Measurements from ENCODE around the gene CCNL2.

CCNL2 gene

DNA sequence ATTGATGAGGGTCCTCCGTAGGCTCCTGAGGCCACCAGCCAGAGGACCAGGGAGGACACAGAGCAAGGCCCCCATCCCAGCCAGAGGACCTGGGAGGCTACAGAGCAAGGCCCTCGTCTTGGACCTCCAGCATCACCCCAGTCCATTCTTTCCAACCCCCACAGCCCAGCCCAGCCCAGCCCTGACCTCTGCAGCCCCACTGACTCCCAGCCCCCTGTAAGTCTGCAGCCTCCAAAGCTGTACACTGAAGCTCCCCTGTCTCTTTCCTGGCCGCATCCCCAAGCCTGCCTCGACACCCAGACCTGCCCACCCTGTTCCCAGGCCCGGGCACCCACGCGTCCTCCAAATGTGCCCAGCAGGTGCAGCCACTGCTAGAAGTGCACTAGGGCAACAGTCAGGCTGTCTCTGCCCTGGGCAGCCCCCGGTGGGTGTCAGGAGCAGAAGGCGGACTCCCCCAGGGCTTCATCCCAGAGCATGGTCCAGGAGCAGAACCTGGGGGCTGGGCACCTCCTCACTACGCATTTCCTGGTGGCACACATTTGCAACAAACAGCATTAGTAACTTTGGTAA, 52.0 kb downstream of the CCNL2 start:
- no peak overlapping the region for H4K8ac ChIP-seq (ENCODE audit: low read length)
- H4K91ac ChIP-seq (ENCODE audit: low read length), result no peak overlapping the region
- no peak overlapping the region for H2AFZ ChIP-seq (ENCODE audit: low read depth, low read length)
- H3K4me1 ChIP-seq (ENCODE audit: control insufficient read depth, insufficient read depth, low read depth, low read length), result peaks cover 70% of the 10 kb centered on the region
- H3K4me2 ChIP-seq (ENCODE audit: low read length, poor library complexity, severe bottlenecking), result peak overlapping the region; percentile 96
- H2AK5ac ChIP-seq (ENCODE audit: low read length, severe bottlenecking), result no peak overlapping the region
- H3K23ac ChIP-seq (ENCODE audit: low read length in 2 of 2), result no peak overlapping the region
- peak overlapping the region in 1 of 2 experiments; percentile 91 for H3K4me3 ChIP-seq (ENCODE audit: insufficient read depth in 1 of 2, low read depth in 1 of 2, low read length in 2 of 2)
- no peak overlapping the region for H2BK15ac ChIP-seq (ENCODE audit: low read depth, poor library complexity, severe bottlenecking)
- no peak overlapping the region for H3K14ac ChIP-seq (ENCODE audit: low read length in 2 of 2)
- no peaks in the 10 kb centered on the region for H3K27me3 ChIP-seq (ENCODE audit: control insufficient read depth in 1 of 2, insufficient read depth in 1 of 2, low read length in 2 of 2)
- H3K9me3 ChIP-seq (ENCODE audit: control insufficient read depth, low read length), result no peaks in the 10 kb centered on the region
- peaks cover 5 to 37% of the 10 kb centered on the region in 2 experiments for H3K36me3 ChIP-seq (ENCODE audit: control insufficient read depth in 1 of 2, insufficient read depth in 2 of 2, low read depth in 1 of 2, low read length in 2 of 2)
- peak overlapping the region; percentile 89 for H3K9ac ChIP-seq (ENCODE audit: low read length)
- no peak for DNase-seq
- H3K4ac ChIP-seq (ENCODE audit: low read depth in 1 of 2, low read length in 2 of 2), result no peak overlapping the region
- peaks cover 15% of the 10 kb centered on the region for H3K79me1 ChIP-seq (replicated peaks; ENCODE audit: low read length, poor library complexity, severe bottlenecking)
- H2BK120ac ChIP-seq (ENCODE audit: low read depth, low read length), result no peak overlapping the region
- H3K27ac ChIP-seq (ENCODE audit: low read length, poor library complexity, severe bottlenecking), result no peak overlapping the region
- peak overlapping the region in 1 of 2 experiments; percentile 16 for H3K18ac ChIP-seq (ENCODE audit: low read depth in 1 of 2, low read length in 2 of 2)
- WGBS, result 91% methylated on average over 10 of the region's 10 CpGs
- H2BK5ac ChIP-seq (ENCODE audit: low read depth, low read length, poor library complexity, severe bottlenecking), result no peak overlapping the region
- peak overlapping the region in 1 of 2 experiments; percentile 2 for H2BK12ac ChIP-seq (ENCODE audit: low read length in 2 of 2)

DNA sequence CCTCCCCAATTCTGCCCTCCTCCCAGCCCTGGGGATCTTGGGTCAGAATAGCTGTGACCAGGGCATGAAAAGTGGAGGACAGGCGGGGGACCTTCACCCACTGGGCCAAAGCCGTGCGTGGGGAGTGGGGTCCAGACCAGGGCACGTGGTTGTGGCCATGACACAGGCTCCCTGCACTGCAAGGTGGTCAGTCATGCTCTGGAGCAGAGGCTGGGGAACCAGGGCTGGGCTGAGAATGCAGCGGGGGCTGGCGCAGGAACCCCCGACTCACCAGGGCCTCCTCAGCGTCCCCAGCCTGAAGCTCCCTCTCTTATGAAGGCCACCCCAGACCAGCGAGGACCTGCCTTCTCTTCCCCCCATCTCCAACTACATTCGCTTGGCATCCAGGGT, 52.6 kb downstream of the CCNL2 start:
- no peak overlapping the region for H3K18ac ChIP-seq (ENCODE audit: low read depth in 1 of 2, low read length in 2 of 2)
- peaks cover 17% of the 10 kb centered on the region for H3K79me1 ChIP-seq (replicated peaks; ENCODE audit: low read length, poor library complexity, severe bottlenecking)
- peaks cover 67% of the 10 kb centered on the region for H3K4me1 ChIP-seq (ENCODE audit: control insufficient read depth, insufficient read depth, low read depth, low read length)
- peak overlapping the region; percentile 89 for H3K9ac ChIP-seq (ENCODE audit: low read length)
- H3K4me3 ChIP-seq (ENCODE audit: insufficient read depth in 1 of 2, low read depth in 1 of 2, low read length in 2 of 2), result peak overlapping the region in 1 of 2 experiments; percentile 91
- peak overlapping the region in 1 of 2 experiments; percentile 76 for H3K14ac ChIP-seq (ENCODE audit: low read length in 2 of 2)
- H3K4me2 ChIP-seq (ENCODE audit: low read length, poor library complexity, severe bottlenecking), result no peak overlapping the region
- H2AFZ ChIP-seq (ENCODE audit: low read depth, low read length), result no peak overlapping the region
- no peak overlapping the region for H2BK120ac ChIP-seq (ENCODE audit: low read depth, low read length)
- peak overlapping the region in 1 of 2 experiments; percentile 35 for H3K4ac ChIP-seq (ENCODE audit: low read depth in 1 of 2, low read length in 2 of 2)
- WGBS, result 97% methylated on average over 10 of the region's 10 CpGs
- no peak for DNase-seq
- no peaks in the 10 kb centered on the region for H3K9me3 ChIP-seq (ENCODE audit: control insufficient read depth, low read length)
- H4K91ac ChIP-seq (ENCODE audit: low read length), result peak overlapping the region; percentile 79
- peaks cover 5 to 40% of the 10 kb centered on the region in 2 experiments for H3K36me3 ChIP-seq (ENCODE audit: control insufficient read depth in 1 of 2, insufficient read depth in 2 of 2, low read depth in 1 of 2, low read length in 2 of 2)
- H2BK12ac ChIP-seq (ENCODE audit: low read length in 2 of 2), result peak overlapping the region in 1 of 2 experiments; percentile 85
- no peak overlapping the region for H4K8ac ChIP-seq (ENCODE audit: low read length)
- no peaks in the 10 kb centered on the region for H3K27me3 ChIP-seq (ENCODE audit: control insufficient read depth in 1 of 2, insufficient read depth in 1 of 2, low read length in 2 of 2)
- no peak overlapping the region for H2AK5ac ChIP-seq (ENCODE audit: low read length, severe bottlenecking)
- no peak overlapping the region for H2BK15ac ChIP-seq (ENCODE audit: low read depth, poor library complexity, severe bottlenecking)
- H3K27ac ChIP-seq (ENCODE audit: low read length, poor library complexity, severe bottlenecking), result no peak overlapping the region
- H2BK5ac ChIP-seq (ENCODE audit: low read depth, low read length, poor library complexity, severe bottlenecking), result no peak overlapping the region
- H3K23ac ChIP-seq (ENCODE audit: low read length in 2 of 2), result peak overlapping the region in 1 of 2 experiments; percentile 53

- no peak overlapping the region for H2BK5ac ChIP-seq (ENCODE audit: low read depth, low read length, poor library complexity, severe bottlenecking)
- H4K91ac ChIP-seq (ENCODE audit: low read length), result peak overlapping the region; percentile 78
- H2BK12ac ChIP-seq (ENCODE audit: low read length in 2 of 2), result no peak overlapping the region
- no peaks in the 10 kb centered on the region for H3K9me3 ChIP-seq (ENCODE audit: control insufficient read depth, low read length)
- peak overlapping the region; percentile 65 for H2AK5ac ChIP-seq (ENCODE audit: low read length, severe bottlenecking)
- 95% methylated on average over 11 of the region's 12 CpGs for WGBS
- H3K18ac ChIP-seq (ENCODE audit: low read depth in 1 of 2, low read length in 2 of 2), result no peak overlapping the region
- H3K4me1 ChIP-seq (ENCODE audit: control insufficient read depth, insufficient read depth, low read depth, low read length), result peaks cover 67% of the 10 kb centered on the region
- no peak overlapping the region for H3K27ac ChIP-seq (ENCODE audit: low read length, poor library complexity, severe bottlenecking)
- peak overlapping the region in 1 of 2 experiments; percentile 53 for H3K23ac ChIP-seq (ENCODE audit: low read length in 2 of 2)
- H3K27me3 ChIP-seq (ENCODE audit: control insufficient read depth in 1 of 2, insufficient read depth in 1 of 2, low read length in 2 of 2), result no peaks in the 10 kb centered on the region
- DNase-seq, result no peak
- no peak overlapping the region for H2BK15ac ChIP-seq (ENCODE audit: low read depth, poor library complexity, severe bottlenecking)
- H2AFZ ChIP-seq (ENCODE audit: low read depth, low read length), result no peak overlapping the region
- H3K79me1 ChIP-seq (replicated peaks; ENCODE audit: low read length, poor library complexity, severe bottlenecking), result peaks cover 21% of the 10 kb centered on the region
- peak overlapping the region in 1 of 2 experiments; percentile 91 for H3K4me3 ChIP-seq (ENCODE audit: insufficient read depth in 1 of 2, low read depth in 1 of 2, low read length in 2 of 2)
- no peak overlapping the region for H3K4me2 ChIP-seq (ENCODE audit: low read length, poor library complexity, severe bottlenecking)
- peak overlapping the region; percentile 89 for H3K9ac ChIP-seq (ENCODE audit: low read length)
- H2BK120ac ChIP-seq (ENCODE audit: low read depth, low read length), result no peak overlapping the region
- H3K14ac ChIP-seq (ENCODE audit: low read length in 2 of 2), result peak overlapping the region in 1 of 2 experiments; percentile 71
- H3K4ac ChIP-seq (ENCODE audit: low read depth in 1 of 2, low read length in 2 of 2), result peak overlapping the region in 1 of 2 experiments; percentile 35
- no peak overlapping the region for H4K8ac ChIP-seq (ENCODE audit: low read length)
- peaks cover 11 to 44% of the 10 kb centered on the region in 2 experiments for H3K36me3 ChIP-seq (ENCODE audit: control insufficient read depth in 1 of 2, insufficient read depth in 2 of 2, low read depth in 1 of 2, low read length in 2 of 2)
Measured at GRCh38 chr1:1345860-1346500, 53.2 kb downstream of the CCNL2 start.

GRCh38 chr1:1345384-1345783, 53.8 kb downstream of the CCNL2 start:
- peak overlapping the region; percentile 89 for H3K9ac ChIP-seq (ENCODE audit: low read length)
- 92% methylated on average over 16 of the region's 16 CpGs for WGBS
- peak overlapping the region in 1 of 2 experiments; percentile 77 for H3K14ac ChIP-seq (ENCODE audit: low read length in 2 of 2)
- H2AFZ ChIP-seq (ENCODE audit: low read depth, low read length), result no peak overlapping the region
- peak overlapping the region; percentile 90 for H4K91ac ChIP-seq (ENCODE audit: low read length)
- H2BK120ac ChIP-seq (ENCODE audit: low read depth, low read length), result no peak overlapping the region
- peaks cover 71% of the 10 kb centered on the region for H3K4me1 ChIP-seq (ENCODE audit: control insufficient read depth, insufficient read depth, low read depth, low read length)
- no peaks in the 10 kb centered on the region for H3K27me3 ChIP-seq (ENCODE audit: control insufficient read depth in 1 of 2, insufficient read depth in 1 of 2, low read length in 2 of 2)
- peaks cover 17 to 50% of the 10 kb centered on the region in 2 experiments for H3K36me3 ChIP-seq (ENCODE audit: control insufficient read depth in 1 of 2, insufficient read depth in 2 of 2, low read depth in 1 of 2, low read length in 2 of 2)
- peak overlapping the region in 1 of 2 experiments; percentile 64 for H3K4ac ChIP-seq (ENCODE audit: low read depth in 1 of 2, low read length in 2 of 2)
- H3K18ac ChIP-seq (ENCODE audit: low read depth in 1 of 2, low read length in 2 of 2), result peak overlapping the region in 1 of 2 experiments; percentile 18
- H2BK15ac ChIP-seq (ENCODE audit: low read depth, poor library complexity, severe bottlenecking), result no peak overlapping the region
- peak overlapping the region; percentile 85 for H2AK5ac ChIP-seq (ENCODE audit: low read length, severe bottlenecking)
- no peak overlapping the region for H4K8ac ChIP-seq (ENCODE audit: low read length)
- peaks cover 27% of the 10 kb centered on the region for H3K79me1 ChIP-seq (replicated peaks; ENCODE audit: low read length, poor library complexity, severe bottlenecking)
- H3K4me2 ChIP-seq (ENCODE audit: low read length, poor library complexity, severe bottlenecking), result peak overlapping the region; percentile 46
- no peak overlapping the region for H3K27ac ChIP-seq (ENCODE audit: low read length, poor library complexity, severe bottlenecking)
- H2BK5ac ChIP-seq (ENCODE audit: low read depth, low read length, poor library complexity, severe bottlenecking), result no peak overlapping the region
- no peaks in the 10 kb centered on the region for H3K9me3 ChIP-seq (ENCODE audit: control insufficient read depth, low read length)
- H2BK12ac ChIP-seq (ENCODE audit: low read length in 2 of 2), result peak overlapping the region; percentile 10 to 14
- no peak for DNase-seq
- H3K23ac ChIP-seq (ENCODE audit: low read length in 2 of 2), result no peak overlapping the region
- peak overlapping the region in 1 of 2 experiments; percentile 91 for H3K4me3 ChIP-seq (ENCODE audit: insufficient read depth in 1 of 2, low read depth in 1 of 2, low read length in 2 of 2)

All from mesenchymal stem cell (in vitro differentiated cells and primary cell).